IPS DF 6.9 (cell line): Measurements from ENCODE around the gene ZNF655.
"Not testable (repeated sequence)": the region's sequence is repeated elsewhere in the genome, so short reads cannot be mapped to it uniquely, and the experiment has no call there.

Experiments used
- DNase-seq: peaks from one replicate; pipeline ENCODE4 v3.0.0-alpha.2; 2013; ENCODE audit warnings: low read depth, low spot score
- H3K27ac ChIP-seq: one replicate; pipeline ENCODE4 v1.5.1; 2013; ENCODE audit warnings: low read length, control low read depth
- H3K27me3 ChIP-seq: 2 replicates; pipeline ENCODE4 v1.6.1; 2013; ENCODE audit warnings: mild to moderate bottlenecking, low read length; ENCODE audit not compliant: control insufficient read depth, insufficient read depth
- H3K36me3 ChIP-seq: 2 replicates; pipeline ENCODE4 v1.6.1; 2013; ENCODE audit warnings: low read length; ENCODE audit not compliant: control insufficient read depth, insufficient read depth
- H3K4me1 ChIP-seq: 2 replicates; pipeline ENCODE4 v1.6.1; 2013; ENCODE audit warnings: low read length; ENCODE audit not compliant: control insufficient read depth, insufficient read depth
- H3K4me3 ChIP-seq: 2 replicates; pipeline ENCODE4 v1.5.1; 2013; ENCODE audit warnings: mild to moderate bottlenecking, low read length
- H3K9me3 ChIP-seq: 2 replicates; pipeline ENCODE4 v1.6.1; 2013; ENCODE audit warnings: low read length, inconsistent platforms; ENCODE audit not compliant: control insufficient read depth, insufficient read depth
- WGBS: extraction: QIAGEN DNeasy Blood & Tissue Kit; methylation state at CpG from one replicate; pipeline ENCODE4 v1.1.7; 2013; ENCODE audit warnings: mixed read lengths, missing lambda C conversion rate; ENCODE audit not compliant: insufficient read length, insufficient coverage; 5-methylcytosine and 5-hydroxymethylcytosine counted together

The ZNF655 gene

GRCh38 chr7:99579956-99580777, 21.7 kb downstream of the ZNF655 start:
- peak overlapping the region; percentile 29; the same call in 1 of the 2 replicates for H3K4me3 ChIP-seq
- H3K4me1 ChIP-seq = no peaks in the 10 kb centered on the region
- DNase-seq = peak; percentile 58
- H3K36me3 ChIP-seq = no peaks in the 10 kb centered on the region
- H3K27ac ChIP-seq = no peak overlapping the region
- H3K27me3 ChIP-seq = no peaks in the 10 kb centered on the region
- H3K9me3 ChIP-seq = no peaks in the 10 kb centered on the region
- WGBS = no CpG with 5 or more reads among the region's 54 CpGs

- not testable (repeated sequence) for H3K36me3 ChIP-seq, H3K27me3 ChIP-seq, DNase-seq, H3K9me3 ChIP-seq, H3K4me1 ChIP-seq, H3K27ac ChIP-seq
- WGBS = no CpG with 5 or more reads among the region's 4 CpGs
- peak overlapping the region; percentile 29; the same call in 1 of the 2 replicates for H3K4me3 ChIP-seq
Measured at GRCh38 chr7:99580778-99581332, 22.4 kb downstream of the ZNF655 start.

GRCh38 chr7:99588868-99589267, 30.4 kb downstream of the ZNF655 start:
- H3K27ac ChIP-seq = no peak overlapping the region
- no CpG with 5 or more reads among the region's 3 CpGs for WGBS

GRCh38 chr7:99594948-99595745, 36.7 kb downstream of the ZNF655 start:
- Histone ChIP-seq H3K4me3 (no peak overlapping the region), H3K36me3 (no peaks in the 10 kb centered on the region), H3K9me3 (no peaks in the 10 kb centered on the region), H3K27me3 (no peaks in the 10 kb centered on the region), H3K4me1 (0 out of 2 replicates have a peak, but pooled peaks cover 1% of the 10 kb centered on the region), H3K27ac (no peak overlapping the region)
- no CpG with 5 or more reads among the region's 7 CpGs for WGBS
- DNase-seq = no peak

More at GRCh38 chr7:99588868-99589267, 30.4 kb downstream of the ZNF655 start:
- Histone ChIP-seq H3K4me3 (no peak overlapping the region), H3K9me3 (no peaks in the 10 kb centered on the region; the same call in 1 of the 2 replicates), H3K36me3 (no peaks in the 10 kb centered on the region), H3K4me1 (no peaks in the 10 kb centered on the region), H3K27me3 (no peaks in the 10 kb centered on the region)
- DNase-seq = no peak

GRCh38 chr7:99596408-99596955, 38.0 kb downstream of the ZNF655 start:
- Histone ChIP-seq H3K36me3 (no peaks in the 10 kb centered on the region), H3K27ac (no peak overlapping the region), H3K9me3 (no peaks in the 10 kb centered on the region), H3K4me3 (no peak overlapping the region), H3K27me3 (no peaks in the 10 kb centered on the region), H3K4me1 (0 out of 2 replicates have a peak, but pooled peaks cover 1% of the 10 kb centered on the region)
- WGBS = no CpG with 5 or more reads among the region's 1 CpG
- no peak for DNase-seq

GRCh38 chr7:99597762-99598501, 39.5 kb downstream of the ZNF655 start, which contains the start of gene TMEM225B:
TMEM225B (plus strand) TSS chr7:99598267; CDS start chr7:99604389, 6,122 bp downstream.
- H3K27ac ChIP-seq = no peak within 1 kb of the TSS
- H3K4me3 ChIP-seq = no peak within 1 kb of the TSS
- no peaks in the 10 kb centered on the region for H3K27me3 ChIP-seq
- peaks cover 4% of the 10 kb centered on the region; the same call in 1 of the 2 replicates for H3K4me1 ChIP-seq
- H3K9me3 ChIP-seq = no peaks in the 10 kb centered on the region
- no peak for DNase-seq
- no CpG with 5 or more reads among the region's 34 CpGs for WGBS
- H3K36me3 ChIP-seq = no peaks in the 10 kb centered on the region

- Histone ChIP-seq H3K4me3 (no peak overlapping the region), H3K4me1 (peaks cover 4% of the 10 kb centered on the region; the same call in 1 of the 2 replicates), H3K36me3 (no peaks in the 10 kb centered on the region), H3K27me3 (no peaks in the 10 kb centered on the region), H3K9me3 (no peaks in the 10 kb centered on the region), H3K27ac (no peak overlapping the region)
- DNase-seq = no peak
- no CpG with 5 or more reads among the region's 4 CpGs for WGBS
Measured at GRCh38 chr7:99599836-99600235, 41.4 kb downstream of the ZNF655 start.

- DNase-seq = no peak
- no peak overlapping the region for H3K27ac ChIP-seq
- no peak overlapping the region for H3K4me3 ChIP-seq
- H3K27me3 ChIP-seq = no peaks in the 10 kb centered on the region
- no peaks in the 10 kb centered on the region for H3K36me3 ChIP-seq
- peaks cover 4% of the 10 kb centered on the region; the same call in 1 of the 2 replicates for H3K4me1 ChIP-seq
- no CpG with 5 or more reads among the region's 7 CpGs for WGBS
- no peaks in the 10 kb centered on the region for H3K9me3 ChIP-seq
Measured at GRCh38 chr7:99601656-99602310, 43.3 kb downstream of the ZNF655 start.

GRCh38 chr7:99605527-99605926, 47.1 kb downstream of the ZNF655 start:
- Histone ChIP-seq H3K9me3 (no peaks in the 10 kb centered on the region), H3K4me3 (no peak overlapping the region), H3K27ac (no peak overlapping the region), H3K27me3 (no peaks in the 10 kb centered on the region), H3K4me1 (peaks cover 2% of the 10 kb centered on the region; the same call in 1 of the 2 replicates), H3K36me3 (no peaks in the 10 kb centered on the region)
- WGBS = no CpG with 5 or more reads among the region's 7 CpGs
- DNase-seq = no peak
